Measurements from ENCODE around the gene KLHL8.

DNA sequence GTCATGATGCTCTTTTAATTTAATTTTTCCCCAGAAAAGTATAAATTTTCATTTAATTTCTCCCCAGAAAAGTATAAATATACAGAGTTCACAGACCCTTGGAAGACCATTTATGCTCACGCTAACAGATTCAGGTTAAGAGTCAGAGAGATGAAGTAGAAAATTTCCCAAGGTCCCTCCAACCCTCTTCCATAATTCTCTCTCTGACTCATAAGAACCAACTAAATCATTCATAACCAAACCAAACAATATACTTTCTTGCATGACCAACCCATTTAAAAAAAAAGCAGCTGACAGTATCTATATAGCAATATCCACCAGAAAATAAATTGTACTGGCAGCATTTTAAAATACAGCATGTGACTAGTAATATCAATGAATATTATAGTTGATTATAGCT lies 3.9 kb downstream of the KLHL8 start:
- no peak for TF ChIP-seq POLR2A (IDR thresholded peaks at IDR 0.05)
- TF ChIP-seq, protein P1, sequence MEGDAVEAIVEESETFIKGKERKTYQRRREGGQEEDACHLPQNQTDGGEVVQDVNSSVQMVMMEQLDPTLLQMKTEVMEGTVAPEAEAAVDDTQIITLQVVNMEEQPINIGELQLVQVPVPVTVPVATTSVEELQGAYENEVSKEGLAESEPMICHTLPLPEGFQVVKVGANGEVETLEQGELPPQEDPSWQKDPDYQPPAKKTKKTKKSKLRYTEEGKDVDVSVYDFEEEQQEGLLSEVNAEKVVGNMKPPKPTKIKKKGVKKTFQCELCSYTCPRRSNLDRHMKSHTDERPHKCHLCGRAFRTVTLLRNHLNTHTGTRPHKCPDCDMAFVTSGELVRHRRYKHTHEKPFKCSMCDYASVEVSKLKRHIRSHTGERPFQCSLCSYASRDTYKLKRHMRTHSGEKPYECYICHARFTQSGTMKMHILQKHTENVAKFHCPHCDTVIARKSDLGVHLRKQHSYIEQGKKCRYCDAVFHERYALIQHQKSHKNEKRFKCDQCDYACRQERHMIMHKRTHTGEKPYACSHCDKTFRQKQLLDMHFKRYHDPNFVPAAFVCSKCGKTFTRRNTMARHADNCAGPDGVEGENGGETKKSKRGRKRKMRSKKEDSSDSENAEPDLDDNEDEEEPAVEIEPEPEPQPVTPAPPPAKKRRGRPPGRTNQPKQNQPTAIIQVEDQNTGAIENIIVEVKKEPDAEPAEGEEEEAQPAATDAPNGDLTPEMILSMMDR (IDR thresholded peaks at IDR 0.05): no peak
- no peak for TF ChIP-seq EP300 (IDR thresholded peaks at IDR 0.05)
